GM12891 (cell line): ENCODE data around the gene GNG2.

Experiments
- DNase-seq: peaks from one replicate; pipeline ENCODE4 v3.0.0; 2011; ENCODE audit warnings: low spot score; ENCODE audit not compliant: insufficient read length
- FAIRE-seq: peaks from 2 replicates; lab custom pipeline; 2011; peaks lifted over from hg19 to GRCh38; lab: Jason Lieb, UNC
- PAX5 ChIP-seq: IDR thresholded peaks from 2 replicates; pipeline ENCODE4 v1.6.1; 2011; ENCODE audit warnings: low read length, moderate library complexity, mild to moderate bottlenecking; ENCODE audit not compliant: insufficient read depth, severe bottlenecking
- POLR2A ChIP-seq: IDR thresholded peaks from 2 replicates; pipeline ENCODE4 v1.6.1; 2011; ENCODE audit warnings: low read depth, low read length, control low read depth
- POLR2AphosphoS5 ChIP-seq: IDR thresholded peaks from 2 replicates; pipeline ENCODE4 v1.6.1; 2011; ENCODE audit warnings: low read depth, low read length, control low read depth
- POU2F2 ChIP-seq: IDR thresholded peaks from 2 replicates; pipeline ENCODE4 v1.6.1; 2011; ENCODE audit warnings: low read depth, mild to moderate bottlenecking, control low read depth, low read length, moderate library complexity
- SPI1 ChIP-seq: IDR thresholded peaks from 2 replicates; pipeline ENCODE4 v1.6.1; 2011; ENCODE audit warnings: low read depth, low read length, control low read depth
- TAF1 ChIP-seq: IDR thresholded peaks from 2 replicates; pipeline ENCODE4 v1.6.1; 2011; ENCODE audit warnings: low read depth, low read length, control low read depth

GNG2 gene

GRCh38 chr14:51912112-51912786, 51.8 kb downstream of the GNG2 start:
- FAIRE-seq (no peak), DNase-seq (no peak)
- TF ChIP-seq PAX5 = no peak
- no peak for TF ChIP-seq POU2F2
- no peak for TF ChIP-seq POLR2AphosphoS5
- TF ChIP-seq TAF1 = no peak

DNA sequence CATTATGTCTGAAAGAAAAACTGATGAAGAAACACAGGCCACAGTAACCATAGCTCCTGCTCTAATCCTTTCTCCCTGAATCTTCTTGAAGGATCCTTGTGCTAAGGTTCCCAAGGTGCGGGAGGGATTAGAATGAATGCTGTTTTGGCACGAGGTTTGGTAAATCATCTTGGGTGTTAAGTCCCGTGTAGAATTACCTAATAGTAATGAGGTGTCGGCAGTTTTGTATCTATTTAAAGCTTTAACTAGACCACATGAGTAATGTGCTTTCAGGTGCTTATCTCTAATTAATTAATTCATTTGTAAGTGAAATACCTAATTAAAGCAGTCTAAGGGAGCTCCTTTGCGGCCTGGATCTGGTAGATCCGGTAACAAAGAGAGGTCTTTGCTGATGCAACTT, 53.9 kb downstream of the GNG2 start:
- TF ChIP-seq PAX5 (no peak), SPI1 (no peak), POLR2A (no peak), POU2F2 (no peak), TAF1 (no peak), POLR2AphosphoS5 (no peak)
- DNase-seq (no peak), FAIRE-seq (no peak)

DNA sequence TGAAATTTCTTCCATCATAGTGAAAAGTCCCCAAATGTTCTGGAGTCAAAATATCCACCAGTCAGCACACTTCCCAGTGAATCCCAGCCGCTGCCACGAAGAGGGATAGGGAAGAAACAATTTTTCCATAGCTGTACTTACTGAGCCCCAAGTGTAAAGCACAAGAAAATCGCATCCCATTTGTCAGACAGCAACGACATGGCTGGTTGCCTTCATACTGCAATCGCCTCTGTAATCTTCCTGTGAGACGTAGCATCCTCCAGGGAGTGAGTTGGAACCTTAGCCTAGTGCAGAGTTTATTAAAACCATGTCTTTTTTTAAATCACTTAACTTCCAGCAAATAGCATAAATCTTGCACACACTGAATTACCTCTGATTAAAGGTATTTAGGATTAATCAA, 56.8 kb downstream of the GNG2 start:
- no peak for FAIRE-seq
- no peak for TF ChIP-seq POLR2AphosphoS5
- no peak for TF ChIP-seq TAF1
- TF ChIP-seq PAX5 = no peak
- no peak for TF ChIP-seq SPI1
- TF ChIP-seq POLR2A = no peak
- no peak for TF ChIP-seq POU2F2
- DNase-seq = no peak

- TF ChIP-seq SPI1 (no peak), PAX5 (no peak), POU2F2 (no peak), TAF1 (no peak), POLR2AphosphoS5 (no peak), POLR2A (no peak)
- no peak for FAIRE-seq
- DNase-seq = no peak
These were observed 60.6 kb downstream of the GNG2 start for GRCh38 chr14:51921026-51921425.

GRCh38 chr14:51922624-51923023, 62.2 kb downstream of the GNG2 start:
- no peak for DNase-seq
- FAIRE-seq = no peak
- TF ChIP-seq PAX5 = no peak
- no peak for TF ChIP-seq SPI1
- no peak for TF ChIP-seq POLR2AphosphoS5
- no peak for TF ChIP-seq TAF1
- TF ChIP-seq POU2F2 = no peak

DNA sequence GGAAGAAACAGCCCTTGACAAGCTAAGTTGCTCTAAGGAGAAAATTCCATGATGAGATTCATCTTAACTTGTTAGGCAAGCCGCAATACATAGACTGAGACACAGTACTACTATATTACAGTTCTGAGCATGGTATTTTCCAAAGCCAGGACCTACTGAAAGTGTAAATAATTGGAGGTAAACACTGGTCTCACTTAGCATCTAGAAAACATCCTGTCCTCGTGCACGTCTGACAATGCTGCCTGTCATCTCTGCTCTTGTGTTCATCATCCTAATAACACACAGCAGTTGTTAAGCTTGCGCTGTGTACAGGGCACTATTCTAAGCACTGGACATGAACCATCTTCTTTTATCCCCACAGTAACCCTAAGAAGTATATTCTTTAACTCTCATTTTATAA, 64.2 kb downstream of the GNG2 start:
- DNase-seq = no peak
- TF ChIP-seq PAX5 (no peak), SPI1 (no peak), POU2F2 (no peak), POLR2AphosphoS5 (no peak), POLR2A (no peak), TAF1 (no peak)
- no peak for FAIRE-seq

- FAIRE-seq (no peak), DNase-seq (no peak)
- TF ChIP-seq PAX5 = no peak
- TF ChIP-seq POLR2AphosphoS5 = no peak
- no peak for TF ChIP-seq SPI1
- no peak for TF ChIP-seq POLR2A
- no peak for TF ChIP-seq TAF1
- no peak for TF ChIP-seq POU2F2
These were observed 65.6 kb downstream of the GNG2 start for GRCh38 chr14:51925980-51926379.

DNA sequence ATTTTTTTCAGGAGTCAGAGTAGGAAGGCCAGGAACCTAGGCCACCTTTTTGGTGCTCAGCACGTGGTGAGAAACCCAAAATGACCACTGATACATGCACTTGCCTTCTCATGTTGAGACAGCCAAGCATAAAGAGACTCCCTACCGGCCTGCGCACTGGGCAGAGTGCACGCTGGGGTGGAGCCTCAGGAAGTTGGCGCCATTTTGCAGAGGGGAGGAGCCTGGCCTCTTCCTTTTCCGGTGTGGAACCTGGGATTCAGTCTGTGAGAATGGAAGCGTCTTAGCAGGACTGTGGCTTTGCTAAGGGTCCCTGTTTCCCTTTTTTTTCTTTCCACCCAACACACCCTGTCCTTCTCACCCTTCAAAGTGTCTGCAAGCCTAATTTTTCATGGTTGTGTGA, 66.0 kb downstream of the GNG2 start:
- DNase-seq (no peak), FAIRE-seq (no peak)

DNA sequence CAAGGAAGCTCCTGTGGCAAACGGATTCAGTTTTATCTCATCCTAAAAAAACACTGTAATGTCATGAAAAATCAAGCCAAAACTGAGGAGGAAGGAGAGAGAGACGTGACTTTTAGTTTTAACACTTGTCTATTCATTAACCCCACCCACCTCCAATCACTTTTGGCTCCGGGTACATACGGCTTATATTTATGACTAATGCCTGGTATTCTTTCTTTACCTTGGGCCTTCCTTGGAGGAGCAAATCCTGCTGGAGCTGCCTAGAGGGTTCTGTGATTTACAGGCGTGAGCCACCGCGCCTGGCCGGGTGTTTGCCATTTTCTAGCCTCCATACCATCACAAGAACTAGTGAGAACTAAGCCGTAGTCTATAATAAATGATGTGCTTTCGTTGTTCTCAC, 68.2 kb downstream of the GNG2 start:
- no peak for FAIRE-seq
- TF ChIP-seq SPI1 (no peak), POU2F2 (no peak), POLR2A (no peak), PAX5 (no peak), TAF1 (no peak), POLR2AphosphoS5 (no peak)
- DNase-seq = no peak

More for the DNA sequence above, 66.0 kb downstream of the GNG2 start:
- TF ChIP-seq SPI1 = no peak
- TF ChIP-seq POLR2A = 0 out of 2 replicates have a peak, but pooled peaks have one; percentile 47
- TF ChIP-seq POLR2AphosphoS5 = peak; percentile 51; the same call in 1 of the 2 replicates
- TF ChIP-seq POU2F2 = no peak
- no peak for TF ChIP-seq PAX5
- TF ChIP-seq TAF1 = no peak

DNA sequence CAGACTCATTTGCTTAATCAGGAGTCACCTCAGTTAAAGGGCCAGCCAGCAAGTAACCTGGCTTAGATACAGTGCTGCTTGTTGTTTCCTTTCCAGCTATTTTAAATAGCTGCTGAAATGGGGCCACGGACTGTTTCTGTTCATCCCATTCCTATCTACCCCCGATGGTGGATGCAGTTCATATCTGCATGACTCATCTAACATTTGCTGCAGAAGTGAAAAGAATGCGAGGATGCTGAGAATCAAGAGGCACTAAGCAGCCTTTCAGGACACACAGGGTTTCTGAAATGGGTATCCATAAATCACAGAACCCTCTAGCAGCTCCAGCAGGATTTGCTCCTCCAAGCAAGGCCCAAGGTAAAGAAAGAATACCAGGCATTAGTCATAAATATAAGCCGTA, 68.8 kb downstream of the GNG2 start:
- FAIRE-seq = no peak
- TF ChIP-seq POLR2A (no peak), POLR2AphosphoS5 (no peak), POU2F2 (no peak), PAX5 (no peak), TAF1 (no peak), SPI1 (no peak)
- DNase-seq = no peak

DNA sequence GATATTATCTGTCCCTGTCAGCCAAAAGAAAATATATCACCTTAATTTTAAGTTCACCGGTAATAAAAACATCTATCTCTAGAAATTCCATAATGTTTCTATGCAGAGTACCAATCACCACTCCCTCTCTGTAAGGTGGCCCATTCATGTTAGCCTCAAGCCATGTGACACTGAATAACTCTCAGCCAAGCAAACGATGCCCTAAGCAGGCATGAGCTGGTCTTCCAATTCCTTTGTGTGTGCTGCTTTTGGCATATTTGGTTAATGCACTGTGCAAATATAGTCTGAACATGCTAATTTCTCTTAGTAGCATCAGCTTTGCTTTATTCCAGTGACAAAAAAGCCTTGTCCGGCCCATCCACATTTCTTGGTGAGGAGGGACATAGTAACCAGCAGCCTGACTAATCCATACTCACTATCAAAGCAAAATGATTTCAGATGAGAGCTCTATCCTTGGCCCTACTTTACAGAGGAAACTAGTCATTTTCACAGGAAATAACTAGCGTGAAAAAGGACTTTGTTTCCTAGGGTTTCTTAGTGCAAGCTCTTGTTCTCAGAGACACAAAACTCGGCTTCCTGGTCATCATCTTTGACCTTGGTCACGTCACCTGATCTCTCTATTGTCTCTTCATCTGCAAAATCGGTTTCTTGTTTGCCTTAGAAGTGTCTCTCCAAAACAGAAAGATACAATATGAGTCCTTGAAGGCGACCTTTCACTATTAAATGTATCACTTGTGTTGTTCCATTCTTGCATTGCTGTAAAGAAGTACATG, 69.7 kb downstream of the GNG2 start:
- TF ChIP-seq POLR2AphosphoS5 (0 out of 2 replicates have a peak, but pooled peaks have one; percentile 36), SPI1 (no peak)
- no peak for FAIRE-seq
- DNase-seq = no peak
